HG03575 (cell line): ENCODE data around the gene MYO10.
"Not testable (repeated sequence)": the region's sequence is repeated elsewhere in the genome, so short reads cannot be mapped to it uniquely, and the experiment has no call there.

Experiments
- ATAC-seq: cut with Tn5 transposase; IDR thresholded peaks from one replicate; pipeline ENCODE4 v1.9.1; 2021; ENCODE audit not compliant: unreplicated experiment, insufficient number of reproducible peaks, low FRiP score; ENCODE audit errors: extremely low read depth

The MYO10 gene

DNA sequence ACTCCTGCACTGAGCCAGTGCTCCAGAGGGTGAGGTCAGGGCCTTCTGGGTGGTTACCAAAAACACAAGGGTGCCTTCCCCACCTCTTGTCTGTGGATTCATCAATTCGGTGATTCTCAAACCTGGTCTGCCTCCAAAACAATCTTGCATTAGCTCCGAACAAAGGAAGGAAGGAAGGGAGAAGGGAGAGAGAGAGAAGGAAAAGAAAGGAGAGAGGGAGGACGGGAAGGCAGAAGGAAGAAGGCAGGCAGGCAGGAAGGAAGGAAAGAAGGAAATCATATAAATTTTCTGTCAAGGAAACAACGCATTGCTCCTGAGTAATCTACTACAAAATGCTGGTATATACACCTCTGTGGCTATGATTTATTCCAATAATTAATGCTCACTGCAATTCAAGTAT lies 39.3 kb downstream of the MYO10 start:
- no peak for ATAC-seq

DNA sequence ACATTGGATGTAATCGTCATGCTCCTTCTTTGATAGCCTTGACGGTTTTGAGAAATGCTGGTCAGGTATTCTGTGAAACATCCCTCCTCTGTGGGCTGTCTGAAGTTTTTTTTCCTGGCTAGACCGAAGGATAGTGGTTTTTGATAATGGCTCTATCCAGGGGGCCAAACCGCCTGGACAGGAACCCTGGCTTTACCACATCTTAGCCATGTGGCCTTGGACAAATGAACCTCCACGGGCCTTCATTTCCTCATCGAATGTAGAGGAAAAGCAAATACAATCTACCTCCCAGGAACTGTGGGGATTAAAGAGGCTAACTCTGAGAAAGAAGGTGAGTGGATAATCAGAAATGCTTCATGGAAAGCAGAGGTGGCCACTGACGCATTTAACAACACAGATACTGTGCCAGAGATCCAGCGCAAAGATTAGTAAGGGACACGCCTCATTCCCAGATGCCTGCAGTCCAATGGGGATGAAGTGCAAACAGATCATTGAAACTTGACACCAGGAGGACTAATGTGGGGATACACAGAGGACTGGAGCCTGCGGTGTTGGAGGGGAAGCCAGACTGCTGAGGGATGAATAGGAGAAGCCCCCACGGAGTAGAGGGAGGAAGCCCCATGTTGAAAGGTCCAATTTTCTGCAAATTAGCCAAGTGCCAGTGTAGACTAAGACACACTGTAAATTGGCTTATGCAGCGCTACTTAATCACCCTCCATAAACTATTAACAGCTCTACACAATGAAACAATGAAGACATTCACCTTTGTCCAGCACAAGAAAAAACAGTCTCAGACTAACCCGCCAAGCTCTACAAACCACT lies 41.6 kb downstream of the MYO10 start:
- ATAC-seq, result no peak

DNA sequence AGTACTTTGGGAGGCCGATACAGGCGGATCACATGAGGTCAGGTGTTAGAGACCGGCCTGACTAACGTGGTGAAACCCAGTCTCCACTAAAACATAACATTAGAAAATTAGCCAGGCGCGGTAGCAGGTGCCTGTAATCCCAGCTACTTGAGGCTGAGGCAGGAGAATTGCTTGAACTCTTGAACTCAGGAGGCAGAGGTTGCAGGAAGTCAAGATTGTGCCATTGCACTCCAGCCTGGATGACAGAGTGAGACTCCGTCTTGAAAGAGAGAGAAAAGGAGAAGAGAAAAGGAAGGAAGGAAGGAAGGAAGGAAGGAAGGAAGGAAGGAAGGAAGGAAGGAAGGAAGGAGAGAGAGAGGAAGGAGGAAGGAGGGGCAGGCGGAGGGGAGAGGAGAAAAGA lies 45.1 kb downstream of the MYO10 start:
- ATAC-seq, result no peak

DNA sequence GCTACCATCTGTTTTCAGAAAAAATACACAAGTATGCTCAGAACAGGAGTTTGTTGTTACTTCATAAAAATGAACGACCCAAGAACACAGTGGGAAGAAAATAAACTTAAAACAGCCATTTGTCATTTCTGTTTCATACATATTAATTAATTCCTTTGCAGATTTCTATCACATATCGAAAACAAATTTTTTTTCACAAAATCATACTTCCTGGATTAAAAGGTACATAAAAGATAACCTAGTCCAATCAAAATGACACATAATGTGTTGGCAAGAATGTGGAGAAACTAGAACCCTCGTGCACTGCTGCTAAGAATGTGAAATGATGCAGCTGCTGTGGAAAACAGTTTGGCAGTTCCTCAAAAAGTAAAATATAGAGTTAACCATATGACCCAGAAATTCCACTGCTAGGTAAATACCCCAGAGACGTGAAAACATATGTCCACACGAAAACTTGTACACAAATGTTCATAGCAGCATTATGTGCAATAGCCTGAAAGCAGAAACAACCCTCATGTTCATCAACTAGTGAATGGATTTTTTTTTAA lies 46.0 kb downstream of the MYO10 start:
- ATAC-seq, result no peak

DNA sequence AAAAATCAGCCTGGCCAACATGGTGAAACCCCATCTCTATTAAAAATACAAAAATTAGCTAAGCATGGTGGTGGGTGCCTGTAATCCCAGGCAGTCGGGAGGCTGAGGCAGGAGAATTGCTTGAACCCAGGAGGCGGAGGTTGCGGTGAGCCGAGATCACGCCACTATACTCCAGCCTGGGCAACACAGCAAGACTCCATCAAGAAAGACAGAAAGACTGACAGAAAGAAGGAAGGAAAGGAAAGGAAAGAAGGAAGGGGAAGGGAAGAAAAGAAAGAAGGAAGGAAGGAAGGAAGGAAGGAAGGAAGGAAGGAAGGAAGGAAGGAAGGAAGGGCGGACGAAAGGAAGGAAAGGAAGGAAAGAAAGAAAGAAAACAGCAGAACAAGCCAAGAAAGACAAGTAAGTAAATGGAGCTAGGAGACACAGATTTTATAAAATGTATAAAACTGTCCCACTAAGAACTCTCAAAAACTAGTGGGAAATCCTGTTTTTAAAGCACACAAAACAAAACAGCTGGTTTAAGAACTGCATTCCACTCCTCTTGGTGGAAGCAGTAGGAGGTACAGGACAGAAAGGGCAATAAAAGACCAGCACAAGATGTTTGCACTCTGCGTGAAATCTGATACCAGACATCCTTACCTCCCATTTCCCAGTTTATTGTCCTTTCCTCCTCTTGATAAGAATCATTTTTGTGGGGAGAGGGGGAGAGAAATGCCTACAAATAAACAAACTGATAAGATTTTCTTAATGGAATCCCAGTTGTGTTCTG lies 46.7 kb downstream of the MYO10 start:
- no peak for ATAC-seq

DNA sequence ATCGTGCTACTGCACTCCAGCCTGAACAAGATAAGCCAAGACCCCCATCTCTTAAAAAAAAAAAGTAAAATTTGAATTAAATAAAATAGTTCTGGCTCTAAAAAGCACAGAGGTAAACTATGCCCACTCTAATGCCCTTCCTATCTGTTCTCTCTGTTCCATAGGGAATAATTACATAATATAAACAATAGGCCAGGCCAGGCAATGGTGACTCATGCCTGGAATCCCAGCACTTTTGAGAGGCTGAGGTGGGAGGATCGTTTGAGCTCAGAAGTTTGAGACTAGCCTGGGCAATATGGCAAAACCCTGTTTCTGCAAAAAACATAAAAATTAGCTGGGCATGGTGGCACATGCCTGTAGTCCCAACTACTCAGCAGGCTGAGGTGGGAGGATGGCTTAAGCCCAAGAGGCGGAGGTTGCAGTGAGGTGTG lies 47.4 kb downstream of the MYO10 start:
- no peak for ATAC-seq

DNA sequence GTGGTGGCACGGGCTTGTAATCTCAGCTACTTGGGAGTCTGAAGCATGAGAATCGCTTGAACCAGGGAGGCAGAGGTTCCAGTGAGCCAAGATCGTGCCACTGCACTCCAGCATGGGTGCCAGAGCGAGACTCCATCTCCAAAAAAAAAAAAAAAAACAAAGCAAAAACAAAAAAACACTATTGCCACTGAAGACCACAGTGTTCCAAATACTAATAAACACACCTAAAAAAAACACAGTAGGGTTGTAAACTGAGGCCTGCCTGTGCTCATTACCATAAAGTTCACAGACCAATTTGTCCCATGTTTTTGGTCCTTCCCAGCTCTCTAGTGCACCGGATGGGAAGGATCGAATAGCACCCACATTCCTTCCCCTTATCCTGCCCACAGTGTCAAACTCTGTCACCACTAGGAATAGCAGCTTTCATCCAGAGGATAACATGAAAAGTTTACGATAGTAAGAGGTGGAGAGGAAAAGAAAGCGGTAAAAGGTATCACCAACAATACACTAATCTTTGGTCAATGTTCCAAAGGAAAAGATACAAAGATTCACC lies 49.2 kb downstream of the MYO10 start:
- ATAC-seq, result no peak

DNA sequence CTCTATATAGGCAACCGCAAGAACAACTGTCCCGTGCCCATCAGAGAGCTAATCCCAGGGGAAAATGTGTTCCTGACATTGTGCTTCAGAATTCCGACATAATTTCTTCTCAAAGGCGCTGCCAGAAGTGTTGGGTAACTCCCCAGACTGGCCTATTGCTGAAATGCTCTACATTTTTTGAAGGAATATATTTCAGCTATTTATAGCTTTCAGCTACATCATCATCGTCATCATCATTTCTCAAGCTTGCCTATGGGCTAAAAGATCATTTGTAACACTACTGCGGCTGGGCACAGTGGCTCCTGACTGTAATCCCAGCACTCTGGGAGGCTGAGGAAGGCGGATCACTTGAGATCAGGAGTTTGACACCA lies 49.7 kb downstream of the MYO10 start:
- no peak for ATAC-seq

DNA sequence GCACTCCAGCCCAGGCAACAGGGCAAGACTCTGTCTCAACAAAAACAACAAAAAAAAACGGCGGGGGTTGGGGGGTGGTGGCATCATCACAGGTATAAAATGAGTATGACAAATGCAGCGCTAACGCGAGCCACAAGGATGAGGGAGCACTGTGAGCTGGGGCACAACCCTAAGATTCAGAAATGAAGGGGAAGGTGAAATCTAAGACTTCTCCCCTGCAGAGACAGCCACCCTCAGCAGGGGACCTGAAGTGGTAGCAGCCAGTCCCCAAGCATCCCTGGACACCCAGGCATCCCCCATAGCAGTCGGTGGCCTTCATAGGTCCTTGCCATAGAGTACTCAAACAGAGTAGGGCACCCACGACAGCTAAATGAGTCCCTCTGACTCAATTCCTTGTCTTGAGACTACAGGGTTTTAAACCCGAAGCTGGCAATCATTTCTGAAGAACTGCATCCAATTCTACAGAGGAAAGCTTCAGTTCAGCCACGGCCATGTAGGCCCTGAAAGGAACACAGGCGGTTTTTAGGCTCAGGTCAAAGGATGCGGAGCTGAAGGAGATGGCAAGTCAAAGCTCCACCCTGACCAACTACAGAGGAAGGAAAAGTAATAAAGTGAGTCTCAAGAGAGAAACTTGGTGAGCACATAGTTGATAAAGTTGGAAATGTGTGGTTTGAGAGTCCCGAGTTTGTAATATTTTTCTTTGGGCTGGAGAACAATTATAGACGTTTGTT lies 50.3 kb downstream of the MYO10 start:
- no peak for ATAC-seq

DNA sequence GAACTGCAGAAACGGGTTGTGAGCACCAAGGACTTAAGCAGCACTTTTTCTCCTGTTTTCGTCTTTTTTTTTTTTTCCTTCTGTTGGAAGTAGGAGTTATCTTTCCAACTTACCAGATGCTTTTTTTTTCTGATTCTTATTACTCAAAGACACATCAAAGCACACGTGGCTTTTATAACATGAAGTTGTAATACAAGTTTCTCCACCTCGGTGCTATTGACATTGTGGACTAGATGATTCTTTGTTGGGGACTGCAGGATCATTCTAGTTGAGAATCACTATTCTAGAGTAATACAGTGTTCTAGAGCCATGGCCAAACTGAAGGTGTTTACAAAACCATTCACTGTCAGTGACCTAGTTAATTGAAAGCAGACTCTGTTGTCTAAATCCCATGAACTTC lies 51.5 kb downstream of the MYO10 start:
- no peak for ATAC-seq

DNA sequence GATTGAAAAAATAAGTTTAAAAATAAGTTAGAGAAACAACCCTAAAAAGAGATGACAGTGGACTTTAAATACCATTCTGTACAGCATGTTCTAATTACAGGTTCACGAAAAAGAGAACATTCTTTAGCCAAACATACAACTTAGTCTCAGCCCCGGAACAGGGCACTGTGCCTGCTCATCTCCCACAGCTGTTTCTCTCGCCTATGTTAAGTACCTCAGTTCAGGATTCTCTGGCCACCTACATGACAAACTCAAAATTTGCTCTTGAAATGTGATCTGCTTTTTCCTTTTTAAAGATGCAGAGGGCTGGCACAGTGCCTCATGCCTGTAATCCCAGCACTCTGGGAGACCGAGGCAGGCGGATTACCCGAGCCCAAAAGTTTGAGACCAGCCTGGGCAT lies 52.3 kb downstream of the MYO10 start:
- ATAC-seq, result no peak

DNA sequence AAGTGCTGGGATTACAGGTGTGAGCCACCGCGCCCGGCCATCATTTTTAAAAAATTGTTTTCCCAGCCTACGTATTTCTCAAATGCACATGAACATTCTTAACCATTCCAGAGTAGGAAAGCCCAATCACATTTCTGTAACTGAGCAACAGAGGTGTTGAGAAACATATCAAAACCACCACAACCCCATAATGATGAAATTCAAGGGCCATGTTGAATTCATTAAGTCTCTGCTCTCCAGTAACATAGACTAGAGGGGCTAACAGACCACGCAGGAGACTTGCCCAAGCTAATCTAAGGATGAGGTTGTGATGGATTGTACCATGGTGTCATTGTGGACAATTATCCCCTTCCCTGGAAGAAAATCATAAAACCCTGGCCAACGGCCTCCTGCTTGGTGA lies 52.9 kb downstream of the MYO10 start:
- no peak for ATAC-seq

DNA sequence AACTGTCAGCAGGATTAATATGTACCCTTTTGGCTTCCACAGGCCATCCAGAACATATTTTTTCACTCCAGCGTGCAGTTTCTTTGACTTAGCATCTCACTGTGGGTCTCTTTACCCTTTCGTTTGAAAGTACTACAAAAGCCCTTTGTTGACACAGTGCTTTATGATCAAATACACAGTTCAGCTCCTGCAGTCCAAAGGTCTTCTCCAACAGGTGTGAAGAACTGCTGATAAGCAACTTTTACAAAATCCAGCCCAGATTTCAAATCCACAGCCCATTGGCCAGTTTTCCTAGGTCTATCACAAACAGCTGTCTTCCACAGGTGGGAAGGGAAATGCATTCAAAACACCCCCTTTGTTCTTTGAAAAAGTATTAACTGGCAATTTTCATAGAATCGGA lies 54.8 kb downstream of the MYO10 start:
- ATAC-seq, result no peak

DNA sequence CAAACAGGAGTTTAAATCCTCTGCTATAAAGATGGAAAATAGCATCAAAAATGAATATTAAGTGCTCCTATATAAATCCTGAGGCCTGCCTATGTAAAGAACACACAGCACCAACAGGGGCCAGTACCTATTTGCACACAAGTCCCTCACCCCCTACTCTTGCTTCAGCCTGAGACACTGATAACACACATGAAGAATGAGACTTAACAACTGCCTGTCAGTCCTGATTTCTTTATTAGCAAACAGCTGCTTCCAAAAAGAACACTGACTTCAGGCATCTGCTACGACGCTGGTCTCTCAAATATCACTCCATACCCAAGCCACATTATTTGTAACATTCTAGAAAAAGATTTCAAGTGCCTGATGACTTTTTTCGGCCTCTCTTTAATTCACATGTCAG lies 55.5 kb downstream of the MYO10 start:
- no peak for ATAC-seq

DNA sequence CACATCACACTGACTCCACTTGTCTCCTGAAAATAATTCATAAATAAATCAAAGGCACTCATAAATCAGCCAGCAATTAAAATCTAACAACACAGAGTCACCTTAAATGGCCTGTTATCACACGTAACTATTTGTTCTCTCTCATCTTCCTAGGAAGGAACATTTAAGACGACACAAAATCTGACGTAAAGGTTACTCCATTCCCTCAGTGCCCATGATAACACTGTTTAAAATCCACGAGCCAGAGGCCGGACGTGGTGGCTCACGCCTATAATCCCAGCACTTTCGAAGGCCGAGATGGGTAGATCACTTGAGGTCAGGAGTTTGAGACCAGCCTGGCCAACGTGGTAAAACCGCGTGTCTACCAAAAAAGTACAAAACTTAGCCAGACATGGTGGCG lies 56.4 kb downstream of the MYO10 start:
- ATAC-seq, result no peak

DNA sequence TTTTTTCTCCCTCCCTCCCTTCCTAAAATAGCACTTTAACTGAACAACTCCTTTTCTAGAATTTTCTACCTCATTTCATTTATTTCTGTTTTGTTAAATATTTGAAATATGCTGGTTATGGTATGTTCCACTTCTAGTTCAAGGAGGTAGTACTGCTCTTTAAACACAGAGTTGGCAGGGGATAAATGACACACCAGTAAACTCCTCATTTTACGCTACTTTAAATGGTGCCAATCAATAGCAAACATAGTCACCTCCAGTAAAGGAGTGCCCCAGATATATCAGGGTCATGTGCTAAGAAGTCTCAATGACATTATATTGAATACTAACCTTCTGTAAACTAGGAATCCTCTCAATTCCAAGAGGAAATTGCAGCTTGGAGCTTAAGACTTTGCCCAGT lies 56.9 kb downstream of the MYO10 start:
- no peak for ATAC-seq

DNA sequence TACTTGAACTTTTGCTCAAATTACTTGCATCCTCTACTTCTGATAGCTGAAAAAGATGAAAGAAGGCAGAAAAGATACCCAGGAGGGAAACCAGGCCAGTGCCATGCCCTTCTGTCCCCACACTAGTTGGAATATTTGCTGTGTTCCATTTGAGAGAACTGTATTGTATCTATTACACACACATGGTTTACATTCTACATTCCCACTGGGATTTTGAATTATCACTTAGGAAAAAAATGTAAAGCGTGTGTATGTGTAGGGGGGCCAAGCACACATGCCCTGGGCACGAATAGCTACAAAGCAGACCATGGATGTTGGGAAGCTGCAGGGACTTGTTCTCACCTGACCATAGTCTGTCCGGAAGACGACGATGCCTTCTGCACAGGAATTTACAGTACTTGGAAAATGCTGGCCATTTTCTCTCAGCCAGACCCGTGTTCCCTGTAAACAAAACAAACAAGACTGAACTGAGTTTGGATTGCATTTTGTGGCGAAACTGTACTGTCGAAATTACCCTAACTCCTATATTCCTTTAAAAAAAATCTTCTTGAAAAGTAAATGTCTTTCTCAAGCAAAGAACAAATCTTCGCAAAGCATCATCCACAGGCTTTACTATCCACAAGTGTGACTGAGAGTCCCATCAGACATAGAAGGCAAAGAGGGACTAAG lies 58.7 kb downstream of the MYO10 start:
- ATAC-seq, result no peak

DNA sequence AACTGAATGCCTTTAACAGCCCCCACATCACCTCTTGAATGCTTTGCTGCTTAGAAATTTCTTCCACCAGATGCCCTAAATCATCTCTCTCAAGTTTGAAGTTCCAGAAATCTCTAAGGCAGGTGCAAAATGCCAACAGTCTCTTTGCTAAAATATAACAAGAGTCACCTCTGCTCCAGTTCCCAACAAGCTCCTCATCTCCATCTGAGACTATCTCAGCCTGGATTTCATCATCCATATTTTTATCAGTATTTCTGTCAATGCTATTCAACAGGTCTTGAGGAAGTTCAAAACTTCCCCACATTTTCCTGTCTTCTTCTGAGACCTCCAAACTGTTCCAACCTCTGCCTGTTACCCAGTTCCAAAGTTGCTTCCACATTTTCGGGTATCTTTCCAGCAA lies 61.7 kb downstream of the MYO10 start:
- ATAC-seq, result not testable (repeated sequence)
